NCI-H187 (cell line): ENCODE data around the gene TBX15.

Experiments
- DNase-seq, 2 experiments: peaks; one replicate each; lab custom pipeline; 2025; lab: John Stamatoyannopoulos, UW

TBX15 gene

DNA sequence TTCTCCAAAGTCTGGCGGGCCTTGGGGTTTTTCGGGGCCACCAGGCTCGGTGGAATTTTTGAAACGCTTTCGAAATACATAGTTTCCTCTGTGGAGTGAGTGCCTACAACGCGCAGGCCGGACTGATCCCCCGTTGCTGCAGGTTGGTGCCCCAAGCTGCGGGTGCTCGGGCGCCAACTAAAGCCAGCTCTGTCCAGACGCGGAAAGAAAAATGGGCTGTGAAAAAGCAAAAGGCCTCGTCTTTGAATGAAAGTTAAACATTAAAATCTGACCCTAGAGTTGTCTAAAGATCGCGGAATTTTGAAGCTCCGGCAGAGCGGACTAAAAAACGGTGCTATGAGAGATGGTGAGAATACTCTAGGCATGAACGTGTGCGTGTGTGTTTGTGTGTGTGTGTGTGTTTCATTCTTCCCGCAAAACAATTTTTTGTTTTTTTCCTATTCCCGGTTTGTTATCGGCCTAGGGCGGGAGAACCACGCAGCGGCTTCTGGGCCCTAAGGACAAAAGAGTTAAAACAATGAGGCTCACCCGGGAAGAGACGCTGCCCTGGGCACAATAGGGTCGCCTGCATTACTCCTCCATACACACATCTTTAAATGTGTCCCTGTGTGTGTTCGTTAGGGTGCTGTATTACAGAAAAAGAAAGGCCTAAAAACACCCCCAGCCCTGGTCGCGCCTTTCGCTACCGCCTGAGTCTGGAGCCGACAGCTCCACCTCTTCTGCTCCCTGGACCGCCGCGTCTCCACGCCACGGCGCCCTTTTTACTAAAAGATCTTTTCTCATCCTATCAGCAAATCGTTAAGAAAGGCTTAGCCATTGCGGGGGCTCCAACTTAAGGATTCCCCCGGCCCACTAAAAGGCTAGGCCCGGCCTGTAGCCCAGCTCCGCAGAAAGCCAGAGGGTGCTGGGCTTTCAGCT, 3.2 kb downstream of the TBX15 start:
- DNase-seq, result no peak

DNA sequence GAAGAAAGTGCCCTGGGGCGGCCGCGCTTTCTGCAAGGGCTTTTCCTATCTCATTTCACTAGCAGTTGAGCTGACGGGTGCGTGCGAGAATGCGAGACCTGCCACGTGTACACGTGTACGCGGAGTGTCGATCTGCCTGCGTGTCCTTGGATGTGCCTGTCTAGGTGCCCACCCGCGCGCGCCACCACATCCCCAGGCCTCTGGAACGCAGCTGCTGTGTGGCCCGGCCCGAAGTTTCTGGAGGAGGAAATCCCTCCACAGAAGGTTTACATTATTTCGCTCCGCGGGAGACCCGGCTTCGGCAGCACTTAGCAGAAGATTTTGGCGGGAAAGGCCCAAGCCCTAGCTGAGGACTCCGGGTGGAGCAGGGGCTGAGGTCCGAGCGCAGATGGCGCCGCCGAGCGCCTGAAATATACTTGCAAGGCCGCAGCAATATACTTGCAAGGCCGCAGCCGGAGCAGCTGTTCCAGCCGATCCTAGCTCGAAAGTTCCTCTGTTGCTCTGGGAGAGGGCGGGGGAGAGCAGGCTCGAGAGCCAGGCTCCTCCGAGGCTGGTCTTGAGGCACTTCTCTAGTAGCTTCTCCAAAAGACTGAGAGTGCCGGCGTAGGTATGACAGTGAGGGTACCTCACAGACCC, 3.9 kb downstream of the TBX15 start:
- DNase-seq, result no peak

DNA sequence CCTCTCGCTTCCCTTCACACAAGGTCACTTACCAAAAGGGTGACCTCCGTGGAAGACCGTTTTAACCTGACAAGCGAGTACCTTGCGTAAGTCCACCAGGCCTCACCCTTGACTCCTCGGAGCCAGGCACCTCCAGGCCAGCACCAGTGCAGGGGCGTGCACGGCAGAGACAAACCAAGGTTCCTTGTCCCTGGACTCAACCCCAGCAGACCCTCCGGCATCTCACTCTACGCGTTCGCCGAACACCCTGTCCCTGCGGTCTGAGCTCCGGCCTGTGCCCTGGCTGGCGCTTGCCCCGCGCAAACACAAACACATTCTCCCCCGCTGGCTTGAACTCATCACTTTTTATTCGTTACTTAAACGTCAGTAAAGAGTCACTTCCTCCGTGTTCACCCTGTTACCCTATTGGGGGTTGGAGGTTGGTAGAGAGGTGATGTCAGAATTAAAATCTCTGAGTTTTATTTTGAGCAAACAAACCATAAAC, 4.5 kb downstream of the TBX15 start:
- DNase-seq, result no peak

DNA sequence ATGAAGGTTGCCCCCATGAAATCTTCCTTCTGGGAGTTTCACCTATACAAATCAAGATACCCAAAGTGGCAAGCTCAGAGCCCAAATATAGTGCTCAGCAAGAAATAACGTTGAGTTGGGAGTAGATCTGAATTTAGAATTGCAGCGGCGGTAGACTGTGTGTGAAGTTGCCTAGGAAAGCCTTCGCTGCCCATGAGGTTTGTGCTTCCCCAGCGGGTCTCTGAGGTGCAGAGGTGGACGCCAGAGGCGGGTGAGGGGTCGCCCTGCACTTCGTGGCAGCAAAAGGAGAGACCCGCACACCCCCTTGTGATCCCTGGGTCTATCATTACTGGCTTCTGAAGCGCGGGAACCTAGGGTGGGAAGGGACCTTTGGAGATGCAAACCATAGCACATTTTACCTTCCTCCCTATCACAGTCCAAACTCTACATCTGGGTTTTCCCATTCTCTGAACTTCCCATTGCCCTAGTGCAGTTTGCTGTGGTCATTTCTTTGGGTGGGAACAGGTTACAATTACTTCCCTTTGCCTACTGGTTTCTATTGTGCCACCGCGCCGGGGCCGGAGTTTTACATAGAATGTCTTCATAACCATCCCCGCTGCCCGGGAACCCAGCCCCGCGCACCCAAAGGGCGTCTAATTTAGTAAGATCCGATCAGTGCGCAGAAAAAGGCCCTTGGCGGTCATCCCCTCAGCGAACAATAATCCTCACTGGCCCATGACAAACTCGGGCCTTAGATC, 5.2 kb downstream of the TBX15 start:
- DNase-seq, result no peak

DNA sequence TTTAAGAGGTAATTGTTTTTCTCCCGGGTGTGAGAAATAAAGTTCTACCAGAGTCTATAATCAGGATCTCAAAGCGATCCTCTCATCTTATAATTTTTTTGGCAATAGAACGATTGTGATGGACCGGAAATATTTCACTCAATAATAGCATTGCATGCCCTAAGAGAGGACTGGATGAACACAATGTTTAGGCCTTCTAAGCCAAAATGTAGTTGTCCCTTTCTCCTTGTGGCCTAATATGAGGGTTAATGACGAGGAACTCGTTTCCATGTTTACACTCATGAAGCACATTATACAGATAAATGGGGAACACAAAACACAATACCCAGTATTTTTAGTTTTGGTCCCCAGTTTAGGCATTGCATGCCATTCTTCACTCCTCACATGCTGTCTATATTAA, 5.9 kb downstream of the TBX15 start:
- DNase-seq, result no peak

DNA sequence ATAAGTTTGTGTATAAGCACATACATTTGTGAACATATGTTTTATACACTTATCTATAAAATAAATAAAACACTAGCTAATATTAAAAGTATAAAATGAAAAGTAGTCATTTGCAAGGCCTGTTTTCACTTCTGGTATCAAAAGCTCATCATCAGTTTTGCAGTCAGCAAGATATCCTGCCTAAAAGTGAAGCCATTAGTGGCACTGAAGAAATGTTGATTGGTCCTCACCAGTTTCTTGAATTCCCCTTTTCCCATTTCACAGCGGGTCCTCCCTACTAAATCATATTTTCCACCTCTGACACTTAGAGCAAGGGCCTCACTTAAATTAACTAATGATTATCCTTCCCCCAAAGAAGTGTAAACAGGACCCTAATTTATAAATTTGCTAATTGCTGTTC, 6.7 kb downstream of the TBX15 start:
- no peak for DNase-seq

DNA sequence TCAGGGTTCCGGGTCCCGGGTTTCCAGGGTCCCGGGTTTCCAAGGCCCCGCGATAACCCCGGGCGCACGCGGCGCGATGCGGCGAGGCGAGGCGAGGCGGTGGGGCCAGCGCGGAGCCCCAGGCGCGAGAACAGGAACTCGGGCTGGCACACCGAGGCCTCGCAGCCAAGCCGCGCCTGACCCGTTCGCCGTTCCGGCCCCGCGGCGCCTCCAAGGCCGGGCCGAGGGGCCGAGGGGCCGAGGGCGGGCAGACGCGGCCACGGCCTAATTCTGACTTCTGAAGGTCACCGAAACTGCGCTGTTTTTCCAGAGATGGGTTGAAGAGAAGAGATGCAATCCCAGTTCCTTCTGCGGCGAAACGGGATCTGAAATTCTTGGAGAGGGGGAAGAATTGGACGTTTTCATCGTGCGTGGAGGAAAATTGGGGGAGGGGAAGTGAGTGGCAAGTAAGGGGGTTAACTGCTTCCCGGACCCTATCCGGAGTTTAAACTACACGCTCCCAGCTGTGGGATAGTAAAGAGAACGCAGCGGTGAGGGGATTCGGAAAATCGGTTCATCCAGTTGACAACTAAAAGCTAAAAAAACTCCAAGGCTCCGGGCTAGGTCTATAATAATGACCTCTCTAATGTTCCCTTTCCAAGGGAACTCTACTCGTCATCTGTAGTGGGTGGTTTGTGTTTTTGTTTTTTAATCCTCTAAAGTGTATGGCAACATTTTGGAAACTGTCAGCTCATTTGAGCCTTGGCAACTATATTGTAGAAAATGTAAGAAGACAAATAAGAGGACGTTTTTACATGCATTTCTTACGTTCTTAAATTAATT, 8.2 kb downstream of the TBX15 start:
- DNase-seq, result no peak

DNA sequence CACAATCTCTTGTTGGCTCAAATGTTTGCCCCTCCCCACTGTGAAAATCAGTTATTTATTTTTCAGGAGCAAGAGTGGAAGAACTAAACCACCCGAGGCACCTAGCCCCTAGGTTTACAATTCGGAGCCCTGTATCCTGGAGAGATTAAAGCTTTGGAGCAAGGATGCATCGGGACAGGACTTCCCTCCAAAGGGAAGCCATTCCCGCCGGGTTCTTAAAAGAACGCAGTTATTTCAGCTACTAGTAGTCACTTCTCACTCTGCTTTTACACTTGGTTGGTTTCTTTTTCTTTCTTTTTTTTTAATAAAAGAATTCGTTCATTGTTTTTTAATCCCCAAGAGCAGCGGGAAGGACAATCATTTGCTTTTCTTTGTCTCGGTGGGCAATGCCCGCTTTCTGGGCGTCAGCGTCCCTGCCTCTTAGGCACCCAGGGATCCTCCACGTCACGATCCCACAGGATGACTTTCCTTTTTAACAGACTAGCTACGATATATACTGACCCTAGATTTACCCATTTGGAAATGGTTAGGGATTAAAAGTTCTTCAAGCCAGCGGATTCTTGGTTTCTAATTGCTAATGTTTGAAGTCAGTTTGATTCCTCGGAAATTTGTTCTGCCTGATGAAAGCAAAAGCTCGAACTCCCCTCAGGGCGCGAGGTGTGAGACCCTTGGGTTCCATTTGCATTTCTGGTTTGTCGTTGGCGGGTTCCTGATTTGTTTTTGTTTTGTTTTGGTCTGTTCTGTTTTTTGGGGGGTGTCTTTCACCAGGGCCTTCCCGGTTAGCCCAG, 9.0 kb downstream of the TBX15 start:
- no peak for DNase-seq

DNA sequence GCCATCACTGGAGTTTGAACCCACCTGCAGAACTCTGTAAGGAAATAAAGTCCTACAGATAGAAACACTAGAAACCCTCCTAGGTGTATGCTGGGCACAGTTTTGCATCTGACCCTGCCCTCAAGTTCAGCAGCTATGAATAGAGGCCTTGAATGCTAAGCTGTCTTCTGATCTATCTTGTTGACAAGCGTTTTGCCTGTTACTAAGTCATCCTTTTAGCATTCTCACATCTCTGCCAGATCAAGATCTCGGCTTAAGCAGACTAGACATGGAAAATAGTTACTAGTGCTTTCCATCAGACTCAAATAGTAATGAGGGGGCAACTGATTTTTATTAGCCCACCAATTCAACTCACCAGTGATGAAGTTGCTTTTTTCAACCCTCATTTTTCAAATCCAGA, 10.5 kb downstream of the TBX15 start:
- DNase-seq, result no peak

DNA sequence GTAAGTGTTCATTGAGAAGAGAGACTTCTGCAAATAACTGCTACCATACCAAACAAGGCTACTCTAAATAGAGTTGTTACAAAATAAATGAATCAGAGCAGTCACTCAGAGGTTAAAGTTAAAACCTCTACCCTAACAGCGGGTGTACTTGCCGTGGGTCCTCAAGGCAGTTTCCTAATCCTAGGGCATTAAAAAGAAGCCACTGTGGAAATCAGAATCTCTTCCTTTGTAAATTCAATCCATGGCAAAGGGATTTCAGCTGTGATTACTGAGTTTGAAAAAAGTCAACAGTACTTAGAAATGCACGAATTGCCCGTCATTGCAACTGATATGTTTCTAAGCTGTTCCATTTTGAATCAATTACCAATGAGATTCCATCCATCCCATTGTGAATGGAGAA, 13.5 kb downstream of the TBX15 start:
- no peak for DNase-seq

DNA sequence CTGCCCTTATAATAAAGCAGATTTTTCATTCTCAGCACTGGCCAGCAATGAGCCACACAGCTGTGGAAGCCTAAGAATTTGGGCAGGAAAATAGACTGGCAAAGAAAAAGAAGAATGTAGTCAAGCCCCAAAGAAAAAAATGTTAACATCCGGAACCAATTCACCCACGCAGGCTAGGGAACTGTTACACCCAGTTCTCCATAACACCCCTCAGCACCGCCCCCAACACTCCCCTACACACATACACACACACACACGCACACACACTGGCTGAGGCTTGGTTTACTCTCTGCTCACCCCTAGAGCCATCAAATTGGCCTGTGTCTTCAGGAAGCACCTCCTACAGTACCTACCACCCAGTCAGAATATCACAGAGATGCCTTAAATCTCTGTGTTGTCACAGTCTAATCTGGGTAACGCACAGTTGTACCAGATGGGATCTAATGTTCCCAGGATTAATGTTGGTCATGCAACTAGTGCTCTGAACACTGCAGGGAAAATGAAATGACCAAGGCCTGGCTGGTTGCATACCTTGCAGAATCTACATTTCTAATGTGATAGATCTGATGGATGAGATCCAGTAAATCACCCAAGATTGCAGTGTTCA, 14.5 kb downstream of the TBX15 start:
- DNase-seq, result no peak

DNA sequence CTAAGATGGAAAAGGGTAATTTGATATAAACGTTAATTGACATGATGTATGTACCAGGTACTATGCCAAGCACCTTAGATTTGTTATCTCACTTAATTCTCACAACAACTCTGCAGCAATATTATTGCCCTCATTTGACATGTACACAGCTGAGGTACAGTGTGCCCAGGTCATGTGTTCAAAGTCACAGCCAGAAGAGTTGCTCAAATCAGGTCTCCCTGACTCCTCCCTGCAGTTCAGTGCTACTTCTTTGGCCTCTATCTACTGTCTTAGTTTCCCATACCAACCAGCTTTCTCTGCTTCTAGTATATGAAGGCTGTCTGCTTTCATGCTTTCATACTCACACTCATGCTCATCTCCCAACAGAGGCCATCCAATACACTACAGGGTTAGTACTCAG, 15.1 kb downstream of the TBX15 start:
- DNase-seq, result no peak

DNA sequence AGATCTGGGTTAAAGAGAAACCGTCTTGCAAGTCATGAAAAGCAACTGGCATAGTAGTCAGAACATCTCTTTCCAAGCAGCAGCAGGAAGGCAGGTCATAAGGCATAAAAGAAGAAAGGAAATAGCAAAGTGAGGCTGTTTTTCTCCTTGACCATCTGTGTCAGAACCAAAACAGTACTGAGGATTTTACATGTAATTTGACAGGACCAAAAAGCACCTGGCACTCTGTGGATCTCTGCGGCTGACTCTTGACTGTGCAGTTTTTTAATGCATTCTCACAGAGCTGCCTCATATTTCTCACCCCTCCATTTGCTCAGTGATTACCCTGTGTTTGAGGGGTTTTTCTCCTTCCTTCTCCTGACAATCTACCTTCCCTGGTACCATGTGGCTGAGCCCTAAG, 17.7 kb downstream of the TBX15 start:
- DNase-seq, result no peak

DNA sequence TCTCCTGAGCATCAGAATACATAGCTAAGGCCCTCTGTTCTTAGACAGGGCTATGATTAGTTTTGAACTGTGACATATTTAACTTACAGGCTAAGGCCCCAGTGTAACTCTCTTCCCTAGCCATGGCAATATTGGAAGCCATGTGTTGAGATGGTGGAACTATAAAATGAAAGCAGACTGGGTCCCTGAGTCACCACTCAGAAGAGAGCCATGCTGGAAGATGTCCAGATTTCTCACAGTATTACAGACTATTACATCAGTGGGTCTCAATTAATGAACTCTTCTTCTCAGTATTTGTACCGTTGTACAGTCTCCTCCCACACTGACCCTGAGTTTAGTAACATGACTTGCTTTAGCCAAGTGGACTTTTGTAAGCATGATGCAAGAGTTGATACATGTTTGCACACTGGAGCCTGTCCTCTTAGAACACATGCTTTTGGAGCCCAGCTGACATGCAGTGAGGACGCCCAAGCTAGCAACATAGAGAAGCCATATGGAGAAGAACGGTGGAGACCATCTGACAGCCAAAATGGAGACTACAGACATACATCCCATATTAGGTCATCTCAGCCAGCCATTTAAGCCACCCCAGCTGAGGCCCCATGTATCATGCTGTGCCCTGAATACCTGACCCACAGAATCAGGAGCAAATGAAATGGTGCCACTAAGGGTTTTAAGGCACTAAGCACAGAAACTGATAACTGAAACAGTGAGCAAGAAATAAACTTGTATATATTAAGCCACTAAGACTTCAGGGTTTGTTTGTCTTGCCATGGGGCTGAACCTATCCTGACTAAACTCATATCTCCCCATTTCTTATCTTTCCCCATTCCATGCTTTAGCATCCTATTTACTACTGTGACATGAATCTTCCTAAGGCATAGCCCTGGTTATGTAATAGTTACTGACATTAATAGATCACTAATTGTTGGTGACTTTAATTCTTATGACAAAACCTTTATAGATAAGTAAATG, 24.4 kb downstream of the TBX15 start:
- no peak for DNase-seq

DNA sequence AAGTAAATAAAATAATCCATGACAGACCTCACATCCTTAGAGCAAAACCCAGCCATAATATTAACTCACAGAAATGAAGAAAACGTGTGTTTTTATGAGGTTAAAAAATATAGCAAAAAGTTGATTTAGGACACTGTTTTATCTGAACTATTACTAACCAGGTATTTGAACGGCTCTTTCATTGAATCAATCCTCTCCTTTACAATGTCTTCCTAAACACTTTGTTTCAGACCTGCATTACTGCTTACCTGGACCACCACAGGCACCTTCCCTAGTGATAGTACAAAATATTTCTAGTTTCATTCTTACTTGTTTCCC, 25.0 kb downstream of the TBX15 start:
- DNase-seq, result no peak

DNA sequence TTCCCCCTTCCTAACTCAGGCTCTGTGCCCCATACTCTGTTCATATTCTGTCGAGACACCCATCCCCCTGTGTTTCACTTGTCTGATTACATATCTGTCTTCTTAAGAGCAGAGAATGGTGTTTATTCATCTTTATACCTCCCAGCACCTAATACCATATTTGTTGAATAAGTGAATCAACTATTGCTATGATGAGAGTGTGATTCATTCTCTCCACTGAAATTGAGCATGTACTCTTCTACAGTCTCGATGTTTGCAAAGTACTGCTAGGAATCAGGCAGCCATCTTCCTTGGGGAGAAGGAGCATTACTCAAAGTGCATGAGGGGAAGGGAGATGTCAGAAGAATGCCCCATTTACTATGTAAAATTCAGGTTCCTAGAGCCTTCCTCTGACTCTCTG, 27.0 kb downstream of the TBX15 start:
- DNase-seq, result no peak

DNA sequence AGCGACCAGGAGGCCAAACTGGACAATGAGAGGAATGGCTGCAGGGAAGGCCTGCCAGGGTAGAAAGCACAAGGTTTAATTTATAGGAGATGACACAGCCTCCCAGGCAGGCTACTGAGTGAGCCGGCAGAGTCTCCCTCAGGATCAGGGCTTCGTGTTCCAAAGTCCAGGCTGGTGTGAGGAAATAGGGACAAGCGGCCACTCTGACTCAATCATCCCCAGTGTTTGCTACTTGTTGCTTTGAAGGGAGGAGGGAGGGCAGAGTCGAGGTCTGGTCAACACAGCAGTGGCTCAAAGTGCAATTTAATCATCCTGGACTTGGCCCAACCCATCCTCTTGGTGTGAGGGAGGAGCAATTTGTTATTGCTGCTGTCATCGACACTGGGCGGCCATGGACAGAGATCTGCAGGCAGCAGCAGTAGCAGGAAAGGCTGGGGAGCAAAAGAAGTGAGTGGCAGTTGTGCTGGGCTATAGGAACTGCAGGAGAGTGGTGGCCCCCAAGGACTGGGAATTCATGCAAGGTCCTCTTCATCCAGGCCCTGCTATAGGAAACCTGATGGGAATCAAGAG, 27.5 kb downstream of the TBX15 start:
- no peak for DNase-seq

DNA sequence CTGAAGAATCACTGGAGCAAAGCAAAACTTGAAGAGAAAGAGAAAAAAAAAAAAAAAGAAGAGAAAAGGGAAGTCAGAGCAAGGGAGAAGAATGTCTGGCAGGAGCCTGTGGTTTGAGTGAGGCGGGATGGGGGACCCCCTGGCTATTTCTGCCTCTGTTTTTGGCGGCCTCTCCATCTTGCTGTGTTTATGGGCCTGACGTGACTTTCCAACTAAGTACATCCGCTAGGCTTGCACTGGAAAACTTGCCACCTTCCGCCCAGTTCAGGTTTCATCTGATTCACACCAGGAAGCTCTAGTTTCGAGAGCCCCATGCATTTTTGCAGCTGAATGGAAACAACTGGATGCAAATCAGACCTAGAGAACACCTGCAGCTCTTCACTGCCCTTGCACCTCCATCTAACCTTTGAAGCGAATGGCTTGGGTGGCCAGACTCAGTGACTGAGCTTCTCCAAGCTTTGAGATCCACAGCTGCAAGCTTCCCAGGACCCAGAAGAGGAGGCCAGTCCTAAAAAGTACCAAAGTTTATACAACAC, 28.0 kb downstream of the TBX15 start:
- no peak for DNase-seq
